T-cell (primary cell): ENCODE results near the gene UBALD1. TPM values are rescaled to one million over a fixed set of nuclear protein-coding genes. Genes with fewer than 3 reads are reported as not detected.
"Not testable (repeated sequence)": the region's sequence is repeated elsewhere in the genome, so short reads cannot be mapped to it uniquely, and the experiment has no call there.

Experiments used
- ATAC-seq, 4 experiments: fragments of 200-7000 bp in 3 of 4; fragments of 150-1000 bp in 1 of 4; cut with Tn5 transposase; replicated peaks in 1 of 4; 1 replicate in 3 of 4; 2 replicates in 1 of 4; pipeline ENCODE4 v1.10.0; 2021; ENCODE audit warnings: moderate library complexity in 3 of 4, mild to moderate bottlenecking in 2 of 4, moderate number of reproducible peaks in 1 of 4
- CTCF ChIA-PET, 2 donors: fragments of 300-600 bp; sonication (Branson Sonifier 250); formaldehyde crosslinking; loops; one replicate each; lab custom pipeline; 2022; ENCODE audit warnings: antibody characterized with exemption in 2 of 2; lab: Charles Lee
- POLR2A ChIA-PET, 2 donors: fragments of 300-600 bp; sonication (Branson Sonifier 250); formaldehyde crosslinking; loops; one replicate each; lab custom pipeline; 2022; ENCODE audit warnings: antibody characterized with exemption in 2 of 2; lab: Charles Lee
- DNase-seq, 35 experiments: peaks; one replicate each; pipeline versions ENCODE4 v3.0.0 to v3.0.0-alpha.2; 2013 to 2023
- H3K27ac ChIP-seq: one replicate; pipeline ENCODE4 v1.5.1; 2013; ENCODE audit warnings: low read length
- H3K27me3 ChIP-seq, 2 experiments: replicated peaks in 1 of 2; 1 replicate in 1 of 2; 2 replicates in 1 of 2; pipeline versions ENCODE4 v1.6.1 to v1.7.0; 2013; ENCODE audit warnings: low read length in 1 of 2, mixed read lengths in 1 of 2; ENCODE audit not compliant: control insufficient read depth in 2 of 2, insufficient read depth in 2 of 2; ENCODE audit errors: extremely low read depth in 1 of 2
- H3K36me3 ChIP-seq, 2 donors: 1 replicate in 1 of 2; 2 replicates in 1 of 2; pipeline versions ENCODE4 v1.6.1 to v1.7.0; 2013; ENCODE audit warnings: low read length in 1 of 2; ENCODE audit not compliant: control insufficient read depth in 2 of 2, insufficient read depth in 1 of 2; ENCODE audit errors: extremely low read depth in 1 of 2
- H3K4me1 ChIP-seq, 2 experiments: 1 replicate in 1 of 2; 2 replicates in 1 of 2; pipeline versions ENCODE4 v1.6.1 to v1.7.0; 2013; ENCODE audit warnings: low read length in 2 of 2, mixed read lengths in 1 of 2; ENCODE audit not compliant: insufficient read depth in 2 of 2, control insufficient read depth in 1 of 2; ENCODE audit errors: extremely low read depth in 1 of 2
- H3K4me3 ChIP-seq, 2 donors: 1 replicate in 1 of 2; 2 replicates in 1 of 2; pipeline versions ENCODE4 v1.5.1 to v1.7.0; 2013; ENCODE audit warnings: mild to moderate bottlenecking in 2 of 2, low read length in 1 of 2, moderate library complexity in 1 of 2; ENCODE audit not compliant: control insufficient read depth in 1 of 2; ENCODE audit errors: extremely low read depth in 1 of 2
- H3K9me3 ChIP-seq: 2 replicates; pipeline ENCODE4 v1.7.0; 2013
- H3K27ac Mint-ChIP-seq, 2 donors: one replicate each; pipeline ENCODE4 v1.8.0; 2020 to 2021; ENCODE audit warnings: mild to moderate bottlenecking in 2 of 2, mixed read lengths in 2 of 2
- H3K27me3 Mint-ChIP-seq, 2 donors: one replicate each; pipeline ENCODE4 v1.8.0; 2021 to 2022; ENCODE audit warnings: mixed read lengths in 2 of 2
- H3K36me3 Mint-ChIP-seq: one replicate; pipeline ENCODE4 v1.8.0; 2021; ENCODE audit warnings: mixed read lengths
- H3K4me1 Mint-ChIP-seq, 3 donors: one replicate each; pipeline ENCODE4 v1.8.0; 2020 to 2022; ENCODE audit warnings: mixed read lengths in 3 of 3, mild to moderate bottlenecking in 1 of 3
- H3K4me3 Mint-ChIP-seq, 3 donors: one replicate each; pipeline ENCODE4 v1.8.0; 2020 to 2022; ENCODE audit warnings: mild to moderate bottlenecking in 3 of 3, mixed read lengths in 3 of 3, moderate library complexity in 3 of 3
- H3K9me3 Mint-ChIP-seq, 3 donors: one replicate each; pipeline ENCODE4 v1.8.0; 2020 to 2022; ENCODE audit warnings: mixed read lengths in 3 of 3
- WGBS: methylation state at CpG from one replicate; pipeline ENCODE4 v1.1.5; 2013; ENCODE audit warnings: missing lambda C conversion rate; ENCODE audit not compliant: insufficient coverage; 5-methylcytosine and 5-hydroxymethylcytosine counted together
- total RNA-seq, 35 experiments: library from RNA in 6 of 35; stranded (reverse) in 6 of 35; fragments of 120-200 nt in 1 of 35; gene quantifications; one replicate each; pipeline versions ENCODE4 v1.2.1 to v1.2.4 and lab custom pipeline; 2013 to 2026

UBALD1 gene
- total RNA-seq, 5 donors from 2014 or later (not counting 1 experiment from before 2014, with no cell fraction given) = 26.0 to 53.1 (median 47.6) TPM

GRCh38 chr16:4654011-4654963 is 39.6 kb upstream of the UBALD1 start:
- peaks cover 17% of the 10 kb centered on the region for H3K36me3 Mint-ChIP-seq
- H3K27ac Mint-ChIP-seq = peak overlapping the region in 1 of 2 donors; percentile 11
- peaks cover 17 to 28% (median 21%) of the 10 kb centered on the region in 3 donors for H3K4me1 Mint-ChIP-seq
- H3K27me3 ChIP-seq = no peaks in the 10 kb centered on the region
- no peak overlapping the region for H3K4me3 ChIP-seq
- no peaks in the 10 kb centered on the region for H3K9me3 ChIP-seq
- H3K9me3 Mint-ChIP-seq = no peaks in the 10 kb centered on the region
- peaks cover 17 to 52% of the 10 kb centered on the region in 2 donors for H3K36me3 ChIP-seq
- ATAC-seq (no peak), DNase-seq (no peak)
- H3K27ac ChIP-seq = no peak overlapping the region
- WGBS = 94% methylated on average over 12 of the region's 16 CpGs
- H3K4me1 ChIP-seq = peaks cover 5 to 24% of the 10 kb centered on the region in 2 experiments
- POLR2A ChIA-PET = no interaction called here
- CTCF ChIA-PET = no interaction called here
- no peaks in the 10 kb centered on the region for H3K27me3 Mint-ChIP-seq
- no peak overlapping the region for H3K4me3 Mint-ChIP-seq

- CTCF ChIA-PET = no interaction called here
- H3K4me3 Mint-ChIP-seq = no peak overlapping the region
- no peaks in the 10 kb centered on the region for H3K27me3 ChIP-seq
- no peak overlapping the region for H3K27ac Mint-ChIP-seq
- no peak for ATAC-seq
- DNase-seq = no peak
- POLR2A ChIA-PET = no interaction called here
- no peaks in the 10 kb centered on the region for H3K9me3 Mint-ChIP-seq
- no peaks in the 10 kb centered on the region for H3K9me3 ChIP-seq
- no peaks in the 10 kb centered on the region for H3K27me3 Mint-ChIP-seq
- no peak overlapping the region for H3K4me3 ChIP-seq
- H3K36me3 ChIP-seq = peaks cover 17 to 49% of the 10 kb centered on the region in 2 donors
- peaks cover 17% of the 10 kb centered on the region for H3K36me3 Mint-ChIP-seq
- peaks cover 8 to 26% of the 10 kb centered on the region in 2 experiments for H3K4me1 ChIP-seq
- peaks cover 18 to 28% (median 22%) of the 10 kb centered on the region in 3 donors for H3K4me1 Mint-ChIP-seq
- H3K27ac ChIP-seq = no peak overlapping the region
- WGBS = 98% methylated on average over 18 of the region's 25 CpGs
Measured at GRCh38 chr16:4652561-4652960, 37.9 kb upstream of the UBALD1 start.

- Histone ChIP-seq H3K9me3 (no peaks in the 10 kb centered on the region), H3K4me1 (peaks cover 13 to 33% of the 10 kb centered on the region in 2 experiments), H3K4me3 (no peak overlapping the region), H3K27me3 (no peaks in the 10 kb centered on the region), H3K36me3 (peaks cover 15 to 49% of the 10 kb centered on the region in 2 donors), H3K27ac (no peak overlapping the region)
- no peaks in the 10 kb centered on the region for H3K9me3 Mint-ChIP-seq
- H3K27ac Mint-ChIP-seq = no peak overlapping the region
- DNase-seq (no peak), ATAC-seq (no peak)
- H3K4me1 Mint-ChIP-seq = peaks cover 25 to 36% (median 29%) of the 10 kb centered on the region in 3 donors
- H3K4me3 Mint-ChIP-seq = no peak overlapping the region
- peaks cover 17% of the 10 kb centered on the region for H3K36me3 Mint-ChIP-seq
- CTCF ChIA-PET = interaction anchor here in 1 of 2 donors (0.6 kb wide), 1 partner anchor 16 kb away, joined by 3 read pairs; no protein-coding TSS in a partner anchor
- no peaks in the 10 kb centered on the region for H3K27me3 Mint-ChIP-seq
- POLR2A ChIA-PET = interaction anchor here in 1 of 2 donors (0.7 kb wide), 1 partner anchor 813 kb away, joined by 3 read pairs; no protein-coding TSS in a partner anchor
- WGBS = 95% methylated on average over 13 of the region's 13 CpGs
Measured at GRCh38 chr16:4651827-4652226, 37.1 kb upstream of the UBALD1 start.

- H3K9me3 ChIP-seq, H3K4me3 ChIP-seq, H3K27me3 ChIP-seq, H3K9me3 Mint-ChIP-seq, H3K27ac ChIP-seq, POLR2A ChIA-PET, H3K27me3 Mint-ChIP-seq: not testable (repeated sequence)
- CTCF ChIA-PET = interaction anchor here (0.5 to 1.5 kb wide), 4 partner anchors 19 to 145 kb away, joined by 5 to 8 read pairs (median 6); partner anchors contain the start of gene MGRN1 (in 1 of the 2)
- Histone ChIP-seq H3K36me3 (peaks cover 8 to 43% of the 10 kb centered on the region in 2 donors), H3K4me1 (peaks cover 13 to 45% of the 10 kb centered on the region in 2 experiments)
- peaks cover 13% of the 10 kb centered on the region for H3K36me3 Mint-ChIP-seq
- peak; percentile 63 to 71 (median 65) for ATAC-seq
- peak overlapping the region in 1 of 3 donors; percentile 51 for H3K4me3 Mint-ChIP-seq
- DNase-seq = peak; percentile 47 to 88 (median 70)
- 85% methylated on average over 7 of the region's 15 CpGs for WGBS
- H3K27ac Mint-ChIP-seq = peak overlapping the region in 1 of 2 donors; percentile 61
- peaks cover 34 to 42% (median 38%) of the 10 kb centered on the region in 3 donors for H3K4me1 Mint-ChIP-seq
Measured at GRCh38 chr16:4650443-4651074, 35.9 kb upstream of the UBALD1 start.

GRCh38 chr16:4649744-4650442 is 35.2 kb upstream of the UBALD1 start:
- ATAC-seq (peak in 3 of 4 experiments; percentile 23 to 43 (median 36)), DNase-seq (peak in 7 of 35 experiments; percentile 15 to 32 (median 19))
- Mint-ChIP-seq H3K4me3 (peak overlapping the region in 1 of 3 donors; percentile 51), H3K27ac (peak overlapping the region; percentile 56 to 61), H3K27me3 (no peaks in the 10 kb centered on the region), H3K36me3 (peaks cover 13% of the 10 kb centered on the region), H3K9me3 (no peaks in the 10 kb centered on the region), H3K4me1 (peaks cover 37 to 47% (median 42%) of the 10 kb centered on the region in 3 donors)
- Histone ChIP-seq H3K27ac (no peak overlapping the region), H3K36me3 (peaks cover 8 to 39% of the 10 kb centered on the region in 2 donors), H3K9me3 (no peaks in the 10 kb centered on the region), H3K4me3 (no peak overlapping the region), H3K4me1 (peaks cover 13 to 49% of the 10 kb centered on the region in 2 experiments), H3K27me3 (no peaks in the 10 kb centered on the region)
- ChIA-PET CTCF (interaction anchor here (0.5 to 1.5 kb wide), 7 partner anchors 18 to 853 kb away, joined by 3 to 8 read pairs (median 5); partner anchors contain the start of gene MGRN1 (in 2 of the 2)), POLR2A (interaction anchor here in 1 of 2 donors (0.7 kb wide), 1 partner anchor 17 kb away, joined by 4 read pairs; no protein-coding TSS in a partner anchor)
- WGBS = 98% methylated on average over 10 of the region's 25 CpGs
